G401.6 (cell line): ENCODE measurements around the gene KIRREL3.
"Not testable (repeated sequence)": the region's sequence is repeated elsewhere in the genome, so short reads cannot be mapped to it uniquely, and the experiment has no call there.

Experiments used
- FAIRE-seq: peaks from 2 replicates; lab custom pipeline; 2012; peaks lifted over from hg19 to GRCh38; lab: Jason Lieb, UNC

KIRREL3 gene

DNA sequence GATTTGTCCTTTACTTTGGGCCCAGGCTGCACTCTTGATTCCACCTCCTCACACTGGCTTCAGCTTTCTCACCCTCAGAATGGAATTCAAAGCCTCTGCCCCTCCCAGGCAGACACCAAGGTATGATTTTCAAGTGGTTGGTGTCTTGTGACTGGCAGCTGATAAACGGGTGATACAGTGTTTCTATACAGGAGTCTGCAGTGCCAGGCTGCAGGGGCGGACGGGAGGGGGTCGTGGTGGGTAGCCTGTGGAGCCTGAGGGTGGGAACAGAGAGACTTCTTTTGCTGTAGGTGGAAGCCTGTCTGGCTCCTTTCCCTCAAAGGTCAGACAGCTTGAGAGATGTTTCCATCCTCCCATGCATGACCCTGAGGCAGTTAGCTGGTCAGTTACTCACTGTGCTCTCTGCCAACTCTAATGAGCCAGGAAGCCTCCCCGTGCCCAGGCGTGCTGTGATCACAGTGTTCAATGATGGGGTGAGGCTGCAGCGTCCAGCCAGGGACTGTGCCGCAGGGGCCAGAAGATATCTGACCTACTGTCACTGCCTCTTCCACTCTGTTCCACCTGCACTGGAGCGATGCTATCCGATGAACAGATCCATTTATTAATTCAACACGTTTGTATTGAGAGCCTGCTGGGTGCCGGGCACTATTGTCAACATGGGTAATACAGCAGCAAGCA, 627.0 kb downstream of the KIRREL3 start:
- not testable (repeated sequence) for FAIRE-seq
